ENCODE measurements around the gene RFC1. TPM values are rescaled to one million over a fixed set of nuclear protein-coding genes. Genes with fewer than 3 reads are reported as not detected.

RFC1 gene
- total and polyA plus RNA-seq, 2 of the 4 experiments (the other 2 are of a cell fraction) = 18.4 to 49.3 TPM

- Histone ChIP-seq H3K9me1 (ENCODE audit: insufficient read depth, low read length) (0 out of 2 replicates have a peak, but pooled peaks cover 4% of the 10 kb centered on the region), H4K91ac (ENCODE audit: insufficient read depth, low read depth, low read length) (no peak overlapping the region), H3K27ac (ENCODE audit: insufficient read depth, low read length) (no peak overlapping the region), H3K36me3 (ENCODE audit: control insufficient read depth, insufficient read depth, low read length) (no peaks in the 10 kb centered on the region), H3K4ac (ENCODE audit: low read depth, low read length) (peak overlapping the region; percentile 48; the same call in 1 of the 2 replicates), H3K56ac (ENCODE audit: extremely low read depth, insufficient read depth, low read length) (peak overlapping the region; percentile 46; the same call in 1 of the 2 replicates), H4K20me1 (ENCODE audit: insufficient read depth, low read length) (no peaks in the 10 kb centered on the region), H3K27me3 (ENCODE audit: control insufficient read depth, insufficient read depth, low read length) (no peaks in the 10 kb centered on the region), H3K9me3 (ENCODE audit: control insufficient read depth, insufficient read depth, low read length) (no peaks in the 10 kb centered on the region), H2AK9ac (replicated peaks; ENCODE audit: low read depth, low read length, poor library complexity) (no peak overlapping the region), H3K4me3 (ENCODE audit: insufficient read depth, low read depth, low read length) (no peak overlapping the region), H3K23ac (ENCODE audit: low read depth, low read length) (peak overlapping the region; percentile 13; the same call in 1 of the 2 replicates), H4K5ac (ENCODE audit: low read depth, low read length) (no peak overlapping the region), H3K14ac (replicated peaks; ENCODE audit: low read depth, low read length) (no peak overlapping the region), H3K4me2 (ENCODE audit: low read depth, low read length) (no peak overlapping the region; the same call in 1 of the 2 replicates), H4K8ac (ENCODE audit: low read depth in 2 of 2, low read length in 2 of 2) (no peak overlapping the region), H3K18ac (ENCODE audit: low read depth, low read length) (no peak overlapping the region; the same call in 1 of the 2 replicates), H2BK120ac (ENCODE audit: low read depth, low read length) (peak overlapping the region; percentile 51; the same call in 1 of the 2 replicates), H2BK15ac (ENCODE audit: low read depth, low read length) (no peak overlapping the region), H3K79me1 (ENCODE audit: low read depth in 1 of 2, low read length in 2 of 2) (no peaks in the 10 kb centered on the region), H3K4me1 (ENCODE audit: control insufficient read depth, insufficient read depth, low read length) (no peaks in the 10 kb centered on the region; the same call in 1 of the 2 replicates), H2AFZ (replicated peaks; ENCODE audit: low read length, poor library complexity) (no peak overlapping the region), H2BK5ac (ENCODE audit: low read depth, low read length, poor library complexity, severe bottlenecking) (peak overlapping the region; percentile 25), H2BK20ac (ENCODE audit: low read depth, low read length) (0 out of 2 replicates have a peak overlapping the region, but pooled peaks have one; percentile 72), H3K9ac (ENCODE audit: low read depth, low read length) (no peak overlapping the region), H2AK5ac (ENCODE audit: low read depth, low read length) (no peak overlapping the region)
- TF ChIP-seq CTCF (conservative IDR thresholded peaks at IDR 0.05; ENCODE audit: low read depth, low read length) (peak; percentile 12; the same call in 1 of the 2 replicates), FOS (IDR thresholded peaks at IDR 0.05; ENCODE audit: low read depth, low read length) (no peak)
- intact Hi-C loops (cut with micrococcal nuclease) (no loop called here), dilution Hi-C loops (cut with HindIII; ENCODE audit: low sequenced_read_pairs, unreplicated experiment) (no loop called here), in situ Hi-C loops (cut with MboI; ENCODE audit: low sequenced_read_pairs) (no loop called here)
- no TSS peak for BruUV-seq (replicated peaks)
- ChIA-PET POLR2A (ENCODE audit: unreplicated experiment) (no interaction called here), CTCF (no interaction called here)
- DNase-seq (peak; percentile 65), ATAC-seq (ENCODE audit: low read depth) (peak; percentile 39)
- no CpG with 5 or more reads among the region's 2 CpGs for WGBS, 2 experiments (ENCODE audit: extremely low coverage in 2 of 2, insufficient read length in 1 of 2)
These were observed 110.9 kb downstream of the RFC1 start for GRCh38 chr4:39255266-39255665.

Measured in IMR-90 (cell line).